GM18907 (cell line): ENCODE measurements around the gene MYD88.
A peak's percentile ranks its signal among the peaks of the same experiment; 100 is the strongest.
"Not testable (repeated sequence)": the region's sequence is repeated elsewhere in the genome, so short reads cannot be mapped to it uniquely, and the experiment has no call there.

Experiments
- ATAC-seq: cut with Tn5 transposase; IDR thresholded peaks from one replicate; pipeline ENCODE4 v1.9.1; 2021; ENCODE audit warnings: mild to moderate bottlenecking, moderate library complexity; ENCODE audit not compliant: unreplicated experiment

The MYD88 gene

DNA sequence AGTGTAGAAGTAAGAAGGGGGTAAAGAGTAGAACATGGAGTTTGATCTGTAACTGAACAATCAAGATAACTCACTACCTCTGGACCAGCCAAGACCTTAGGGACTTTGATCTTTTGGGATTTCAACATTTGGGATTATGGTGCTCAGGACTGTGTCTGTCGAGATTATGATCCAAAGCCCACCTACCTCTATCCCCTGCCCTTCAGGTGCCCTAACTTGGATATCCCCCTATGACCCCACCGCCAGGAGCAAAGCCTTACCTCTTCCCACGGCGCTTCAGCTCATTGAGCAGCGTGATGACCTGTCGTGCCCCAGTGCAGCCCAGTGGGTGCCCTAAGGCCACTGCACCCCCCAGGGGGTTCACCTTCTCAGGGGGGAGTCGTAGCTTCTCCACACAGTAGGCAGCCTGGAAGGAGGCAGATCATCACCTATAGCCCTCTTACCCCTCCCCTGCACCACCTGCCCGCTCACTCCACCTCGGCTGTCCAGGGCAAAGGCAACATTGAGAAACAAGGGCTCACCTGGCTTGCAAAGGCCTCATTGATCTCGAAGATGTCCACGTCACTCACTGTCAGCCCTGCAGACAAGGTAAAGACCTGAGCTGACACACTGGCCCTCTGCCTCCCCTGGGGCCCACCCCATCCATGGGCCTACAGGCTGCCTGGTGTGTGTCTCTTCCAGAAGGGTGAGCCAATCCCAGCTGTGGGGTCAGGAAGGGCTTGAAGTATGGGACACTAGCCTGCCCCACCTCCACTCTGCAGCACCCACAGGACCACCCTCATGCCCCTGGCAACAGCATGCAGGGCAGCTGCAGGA lies 12.9 kb upstream of the MYD88 start:
- no peak for ATAC-seq

DNA sequence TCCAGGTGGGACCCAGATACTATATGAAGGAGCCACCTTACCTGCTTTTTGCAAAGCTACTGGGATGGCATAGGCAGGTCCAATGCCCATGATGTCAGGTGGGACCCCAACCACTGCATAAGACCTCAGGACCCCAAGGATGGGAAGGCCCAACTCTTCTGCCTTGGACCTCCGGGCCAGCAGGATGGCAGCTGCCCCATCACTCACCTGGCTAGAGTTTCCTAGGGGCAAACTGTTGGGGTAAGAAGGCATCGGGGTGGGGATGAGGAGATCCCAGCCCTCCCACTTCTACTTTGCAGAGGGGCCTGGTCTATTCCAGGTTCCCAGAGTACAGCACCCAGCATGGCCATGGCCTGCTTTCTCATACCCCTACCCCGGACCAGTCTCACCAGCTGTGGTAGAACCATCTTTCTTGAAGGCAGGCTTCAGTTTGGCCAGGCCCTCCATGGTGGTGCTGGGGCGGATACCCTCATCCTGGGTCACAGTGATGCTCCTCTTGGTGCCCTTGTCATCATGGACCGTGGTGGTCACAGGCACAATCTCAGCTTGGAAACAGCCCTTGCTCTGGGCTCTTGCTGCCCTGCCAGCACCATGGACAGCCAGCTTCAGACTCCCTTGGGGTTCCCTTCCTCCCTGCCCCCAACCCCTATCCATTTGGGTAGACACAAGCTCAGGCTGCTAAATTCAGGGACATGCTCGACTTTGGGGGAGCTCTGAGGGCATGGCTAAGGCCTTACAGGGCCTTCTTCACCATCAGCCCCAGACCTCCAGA lies 12.2 kb upstream of the MYD88 start:
- ATAC-seq, result no peak

DNA sequence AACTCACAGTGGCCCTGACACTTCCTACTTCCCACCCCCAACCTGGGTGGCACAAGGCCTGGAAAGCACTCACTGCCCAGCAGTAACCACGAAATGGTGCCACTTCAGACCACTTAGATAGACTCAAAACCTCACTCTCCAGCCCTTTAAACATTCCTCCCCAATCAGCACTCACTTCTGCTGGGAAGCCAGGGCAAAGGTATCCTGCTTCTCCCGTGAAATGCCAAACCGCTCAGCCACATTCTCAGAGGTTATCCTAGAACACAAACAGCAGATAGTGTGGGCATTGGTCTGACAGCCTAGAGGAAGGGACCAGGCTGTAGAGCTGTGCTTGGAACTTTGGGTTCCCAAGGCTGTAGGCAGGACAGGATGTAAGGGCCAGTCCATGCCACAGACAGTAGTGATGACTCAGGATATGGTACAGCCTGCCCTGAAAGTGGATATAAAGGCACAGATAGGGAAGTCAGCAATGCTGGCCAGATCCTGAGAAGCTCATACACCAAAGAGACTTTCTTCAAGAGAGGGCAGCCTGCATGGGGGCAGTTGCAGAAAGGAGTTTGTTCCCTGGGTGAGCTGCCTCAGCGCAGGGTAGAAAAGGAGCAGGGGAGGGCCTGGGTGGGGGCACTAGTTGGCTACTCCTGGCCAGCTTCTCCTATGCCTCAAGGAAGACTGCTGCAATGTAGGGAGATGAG lies 10.7 kb upstream of the MYD88 start:
- ATAC-seq, result no peak

DNA sequence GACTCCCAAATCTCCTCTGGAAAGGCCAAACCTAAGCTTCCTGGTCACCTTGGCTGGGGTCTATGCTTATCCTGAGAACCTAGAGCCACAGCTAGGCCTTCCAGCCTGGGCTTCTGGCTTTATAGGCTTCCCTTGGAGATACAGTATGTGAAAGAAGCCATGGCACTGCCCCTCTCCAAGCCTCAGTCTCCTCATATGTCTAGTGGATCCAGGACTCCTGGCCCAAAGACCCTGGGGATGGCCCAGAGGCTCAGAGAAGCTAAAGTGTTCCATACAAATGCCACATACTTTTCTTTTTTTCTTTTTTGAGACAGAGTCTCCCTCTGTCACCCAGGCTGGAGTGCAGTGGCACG lies 10.2 kb upstream of the MYD88 start:
- no peak for ATAC-seq

DNA sequence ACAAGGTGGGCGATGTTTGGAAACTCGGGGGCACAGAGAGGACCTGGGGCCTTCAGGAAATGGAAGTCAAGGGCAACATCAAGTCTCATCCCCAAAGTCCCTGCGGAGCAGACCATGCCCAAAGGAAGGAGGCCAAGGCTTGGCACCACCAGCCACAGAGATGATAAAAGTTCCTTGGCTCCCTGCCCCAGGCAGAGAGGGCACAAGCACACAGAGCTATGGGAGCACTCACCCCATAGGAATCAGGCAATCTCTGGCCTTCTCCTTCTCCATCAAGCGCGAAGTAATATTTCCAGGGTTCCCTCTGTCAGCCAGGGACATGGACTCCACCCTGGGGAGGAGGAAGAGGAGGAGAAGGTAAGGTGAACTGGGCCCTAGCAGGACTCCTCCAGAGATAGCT lies 9.4 kb upstream of the MYD88 start:
- no peak for ATAC-seq

DNA sequence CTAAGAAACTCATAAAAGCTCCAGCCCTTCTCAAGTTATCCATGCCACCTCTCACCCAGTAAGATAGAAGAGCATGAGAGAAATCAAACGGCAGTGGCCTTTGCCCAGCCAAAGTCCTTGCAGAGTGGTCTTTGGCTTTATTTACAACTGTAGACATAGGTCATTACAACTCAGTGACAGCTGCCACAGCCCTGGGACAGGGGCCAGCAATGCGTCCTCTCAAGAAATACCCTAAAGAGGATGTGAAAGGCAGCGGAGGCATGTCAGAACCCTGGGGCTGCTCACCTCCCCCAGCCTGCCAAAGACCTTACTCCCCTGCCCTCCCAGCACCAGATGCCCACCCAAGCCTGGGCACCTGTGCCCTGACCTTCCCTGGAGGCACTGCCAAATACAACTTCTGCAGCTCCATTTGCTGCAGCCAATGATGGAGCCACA lies 7.8 kb upstream of the MYD88 start:
- ATAC-seq, result no peak

DNA sequence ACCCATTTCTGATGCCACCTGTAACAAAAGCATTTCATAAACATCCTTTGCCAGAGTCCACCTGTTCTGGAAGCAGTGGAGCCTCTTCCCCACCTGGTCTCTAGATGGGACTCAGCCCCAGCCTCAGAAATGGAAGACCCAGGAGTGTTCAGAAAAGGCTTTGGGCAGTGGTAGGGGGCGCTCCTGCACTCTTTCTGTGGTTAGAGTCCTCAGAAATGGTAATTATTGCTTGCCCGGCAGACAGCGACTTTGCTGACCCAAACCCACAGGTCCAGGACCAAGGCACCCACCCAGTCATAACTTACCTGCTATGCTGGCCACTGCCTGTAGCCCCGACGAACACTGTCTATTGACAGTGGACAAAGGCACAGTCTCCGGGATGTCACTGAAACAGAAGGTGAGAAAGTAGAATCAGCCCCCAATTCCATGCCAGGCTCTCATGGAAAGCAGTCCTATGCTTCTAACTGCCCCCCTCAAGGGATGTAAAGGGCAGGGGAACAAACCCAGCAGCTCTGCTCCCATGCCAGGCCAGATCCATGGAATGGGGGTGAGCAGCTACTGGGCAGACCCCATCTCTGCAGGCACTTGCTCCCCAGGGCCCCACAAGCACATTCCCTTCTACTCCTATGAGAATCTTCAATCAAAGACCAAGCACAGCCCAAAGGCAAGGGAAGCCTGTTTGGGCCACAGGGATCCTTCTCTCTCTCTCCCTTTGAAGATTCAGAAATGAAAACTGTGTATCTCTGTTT lies 6.7 kb upstream of the MYD88 start:
- no peak for ATAC-seq

DNA sequence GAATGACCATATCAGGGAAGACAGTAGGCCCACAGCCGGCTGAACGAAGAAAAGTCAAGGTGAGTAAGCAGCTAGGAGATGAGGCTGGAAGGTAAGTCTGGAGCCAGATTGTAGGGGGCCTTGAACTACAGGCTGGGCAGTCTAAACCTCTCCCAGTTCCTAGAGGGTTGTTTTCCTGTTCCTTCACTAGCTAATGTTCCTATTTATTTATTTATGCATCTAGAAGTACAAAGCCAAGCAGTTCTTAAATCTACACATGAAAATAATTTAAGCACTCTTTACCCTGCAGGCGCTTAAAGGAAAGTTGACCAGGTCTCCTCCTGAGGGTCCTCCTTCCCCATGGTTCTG lies 5.3 kb upstream of the MYD88 start:
- no peak for ATAC-seq

DNA sequence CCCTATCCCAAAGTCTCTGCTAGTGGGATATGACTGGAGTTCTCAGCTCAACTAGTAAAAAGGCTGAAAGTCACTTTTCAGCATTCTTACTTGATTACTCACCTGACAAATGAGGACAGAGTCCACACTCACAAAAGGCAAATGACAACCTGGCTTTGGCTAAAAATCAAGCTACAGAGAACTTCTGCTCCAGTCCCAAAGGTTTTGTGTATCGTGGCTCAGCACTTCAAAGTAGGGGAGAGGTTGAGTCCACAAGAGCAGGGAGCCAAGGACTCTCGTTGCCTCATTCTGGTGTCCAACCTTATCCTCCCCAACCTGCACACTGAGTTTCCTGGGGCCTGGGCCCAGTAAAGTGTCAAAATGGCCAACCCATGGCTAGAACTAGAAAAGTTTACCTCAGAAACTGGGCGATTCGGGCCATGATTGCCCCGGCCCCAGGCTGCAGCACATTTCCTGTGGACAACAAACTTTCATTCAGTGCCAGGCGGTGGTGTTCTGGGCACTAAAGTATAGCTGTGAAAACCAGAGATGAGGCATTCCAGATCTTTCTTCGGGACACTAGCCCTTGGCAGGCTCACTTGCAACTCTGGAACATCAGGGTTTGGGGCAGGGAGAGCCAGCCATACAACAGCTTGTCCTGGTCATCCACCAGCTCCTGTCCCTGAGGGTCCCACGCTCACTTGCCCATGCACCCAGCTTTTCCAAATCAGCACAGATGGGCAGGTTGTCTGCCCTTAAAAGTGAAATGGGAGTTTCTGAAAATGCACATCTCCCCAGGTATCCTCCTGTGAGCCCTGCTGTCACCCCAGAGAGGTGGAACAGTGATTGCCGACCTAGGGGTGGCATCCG lies 4.7 kb upstream of the MYD88 start:
- ATAC-seq, result no peak

DNA sequence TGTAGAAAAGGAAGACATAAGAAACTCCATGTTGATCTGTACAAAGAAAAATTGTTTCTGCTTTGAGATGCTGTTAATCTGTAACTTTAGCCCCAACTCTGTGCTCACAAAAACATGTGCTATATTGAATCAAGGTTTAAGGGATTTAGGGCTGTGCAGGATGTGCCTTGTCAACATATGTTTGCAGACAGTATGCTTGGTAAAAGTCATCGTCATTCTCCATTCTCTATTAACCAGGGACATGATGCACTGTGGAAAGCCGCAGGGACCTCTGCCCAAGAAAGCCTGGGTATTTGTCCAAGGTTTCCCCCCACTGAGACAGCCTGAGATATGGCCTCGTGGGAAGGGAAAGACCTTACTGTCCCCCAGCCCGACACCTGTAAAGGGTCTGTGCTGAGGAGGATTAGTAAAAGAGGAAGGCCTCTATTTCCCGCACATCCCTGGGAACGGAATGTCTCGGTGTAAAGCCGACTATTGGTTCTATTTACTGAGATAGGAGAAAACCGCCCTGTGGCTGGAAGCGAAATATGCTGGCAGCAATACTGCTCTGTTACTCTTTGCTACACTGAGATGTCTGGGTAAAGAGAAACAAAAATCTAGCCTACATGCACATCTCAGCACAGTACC lies 3.8 kb upstream of the MYD88 start:
- not testable (repeated sequence) for ATAC-seq

DNA sequence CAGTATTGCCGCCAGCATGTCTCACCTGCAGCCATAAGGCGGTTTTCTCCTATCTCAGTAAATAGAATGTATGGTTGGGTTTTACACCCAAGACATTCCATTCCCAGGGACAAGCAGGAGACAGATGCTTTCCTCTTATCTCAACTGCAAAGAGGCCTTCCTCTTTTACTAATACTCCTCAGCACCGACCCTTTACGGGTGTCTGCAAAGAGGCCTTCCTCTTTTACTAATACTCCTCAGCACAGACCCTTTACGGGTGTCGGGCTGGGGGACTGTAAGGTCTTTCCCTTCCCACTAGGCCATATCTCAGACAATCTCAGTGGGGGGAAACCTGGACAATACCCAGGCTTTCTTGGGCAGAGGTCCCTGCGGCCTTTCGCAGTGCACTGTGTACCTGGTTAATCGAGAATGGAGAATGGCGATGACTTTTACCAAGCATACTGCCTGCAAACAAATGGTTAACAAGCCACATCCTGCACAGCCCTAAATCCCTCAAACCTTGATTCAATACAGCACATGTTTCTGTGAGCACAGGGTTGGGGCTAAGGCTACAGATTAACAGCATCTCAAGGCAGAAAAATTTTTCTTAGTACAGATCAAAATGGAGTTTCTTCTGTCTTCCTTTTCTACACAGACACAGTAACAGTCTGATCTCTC lies 2.7 kb upstream of the MYD88 start:
- not testable (repeated sequence) for ATAC-seq

DNA sequence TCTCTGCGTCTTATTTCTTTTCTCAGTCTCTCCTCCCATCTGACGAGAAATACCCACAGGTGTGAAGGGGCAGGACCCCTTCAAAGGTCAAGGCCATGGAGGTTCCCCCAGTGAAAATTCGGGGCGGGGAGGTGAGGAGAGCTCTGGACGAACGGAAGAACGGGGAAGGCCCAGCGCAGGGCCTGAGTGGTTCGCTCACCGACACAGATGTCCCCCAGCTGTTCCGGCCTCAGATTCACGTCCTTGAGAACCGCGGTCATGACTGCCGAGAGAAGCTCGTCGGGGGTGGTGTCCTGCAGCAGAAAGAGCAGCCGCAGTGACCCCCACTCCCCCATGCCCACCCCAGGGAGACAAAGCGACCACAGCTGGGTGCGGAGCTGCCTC lies 2.1 kb upstream of the MYD88 start:
- ATAC-seq, result peak; percentile 13

DNA sequence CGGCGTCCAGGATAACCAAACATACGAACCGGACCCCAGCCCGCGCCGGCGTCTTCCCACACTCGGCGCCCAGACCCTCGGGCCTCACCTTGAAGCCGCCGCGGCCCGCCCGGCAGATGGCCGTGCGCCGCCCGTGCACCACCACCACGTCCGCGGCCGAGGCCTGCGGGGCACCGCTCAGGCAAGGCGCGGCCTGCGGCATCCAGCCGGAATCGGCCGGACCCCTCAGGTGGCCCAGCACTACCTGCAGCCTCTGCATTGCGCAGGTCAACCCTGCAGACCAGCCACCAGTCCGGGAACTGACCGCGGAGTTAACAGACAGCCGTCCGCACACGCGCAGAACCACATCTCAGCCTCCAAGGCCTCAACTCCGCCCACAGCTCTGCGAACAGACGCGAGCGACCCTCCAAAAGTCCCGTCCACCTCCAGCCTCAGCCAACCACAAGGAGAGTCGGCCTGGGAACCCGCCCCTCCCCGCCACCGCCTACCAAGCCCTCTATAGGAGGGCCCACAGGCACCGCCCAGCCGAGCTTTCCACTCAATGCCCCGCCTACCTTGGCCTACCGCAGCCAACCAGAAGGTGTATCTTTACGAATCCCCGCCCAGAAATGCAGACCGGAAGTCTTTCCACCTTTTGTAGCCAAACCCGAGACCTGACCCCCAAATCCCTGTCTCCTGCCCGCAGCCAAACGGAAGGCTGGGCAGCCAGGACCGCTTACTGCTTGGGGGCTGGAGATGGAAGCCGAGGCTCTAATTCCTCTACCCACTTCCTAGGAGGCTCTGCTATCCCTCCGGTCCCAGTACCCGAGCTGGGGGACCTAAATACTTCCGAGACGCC lies 1.5 kb upstream of the MYD88 start, which contains the start of gene ACAA1:
ACAA1 (minus strand) TSS at position 351 of the 838 bp plus-strand sequence; CDS start at position 259, 92 bp downstream.
- peak; percentile 91 for ATAC-seq

DNA sequence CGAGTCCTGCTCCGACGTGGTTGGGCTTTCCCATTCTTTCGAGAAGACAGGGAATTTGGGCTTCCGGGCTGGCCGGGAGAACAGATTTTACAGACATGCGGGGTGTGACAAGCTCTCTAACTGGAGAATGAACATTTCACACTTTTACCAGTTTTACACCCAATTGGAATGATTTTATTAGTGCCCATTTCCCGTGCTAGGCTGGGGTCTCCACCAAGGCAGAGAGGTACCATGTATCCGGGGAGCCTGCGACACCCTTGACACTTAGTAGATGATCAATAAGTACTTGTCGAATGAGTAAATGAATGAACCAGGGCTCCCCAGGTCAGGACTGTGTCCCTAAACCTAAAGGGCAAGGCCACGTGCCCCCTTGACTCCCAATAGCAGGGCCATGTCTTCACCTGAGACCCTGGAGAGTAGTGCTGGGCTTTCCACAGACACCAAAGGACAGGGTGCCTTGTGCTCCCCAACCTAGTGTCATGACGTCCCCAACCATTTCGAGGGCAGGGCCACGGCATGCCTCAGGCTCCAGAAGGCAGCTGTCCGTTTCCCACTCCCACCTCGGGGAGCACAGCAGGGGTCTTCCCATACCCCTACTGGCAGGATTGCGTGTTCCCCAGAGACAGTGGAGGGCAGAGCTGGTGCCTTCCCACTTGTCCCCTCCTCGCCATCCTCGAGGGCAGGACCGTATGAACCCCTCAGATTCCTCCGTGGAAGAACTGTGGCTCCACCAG lies 679 bp upstream of the MYD88 start:
- no peak for ATAC-seq

DNA sequence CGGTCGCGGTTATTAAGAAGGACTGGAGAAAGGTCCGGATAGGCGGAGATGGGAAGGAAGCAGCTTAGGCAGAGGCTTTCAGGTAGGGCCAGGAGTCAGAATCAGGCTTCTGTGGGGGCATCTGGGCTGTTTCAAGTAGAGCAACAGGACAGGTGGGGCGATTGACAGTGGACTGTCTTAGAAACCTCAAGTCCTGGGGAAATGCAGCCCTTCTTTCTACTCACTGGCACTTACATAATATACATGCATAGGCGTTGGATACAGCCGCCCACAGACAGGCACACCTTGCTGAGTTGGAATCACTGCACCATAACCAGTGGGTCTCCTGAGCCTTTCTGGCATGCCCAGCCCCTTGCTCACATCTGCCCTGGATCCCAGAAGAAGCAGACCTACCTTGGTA lies 730 bp downstream of the MYD88 start:
- no peak for ATAC-seq

DNA sequence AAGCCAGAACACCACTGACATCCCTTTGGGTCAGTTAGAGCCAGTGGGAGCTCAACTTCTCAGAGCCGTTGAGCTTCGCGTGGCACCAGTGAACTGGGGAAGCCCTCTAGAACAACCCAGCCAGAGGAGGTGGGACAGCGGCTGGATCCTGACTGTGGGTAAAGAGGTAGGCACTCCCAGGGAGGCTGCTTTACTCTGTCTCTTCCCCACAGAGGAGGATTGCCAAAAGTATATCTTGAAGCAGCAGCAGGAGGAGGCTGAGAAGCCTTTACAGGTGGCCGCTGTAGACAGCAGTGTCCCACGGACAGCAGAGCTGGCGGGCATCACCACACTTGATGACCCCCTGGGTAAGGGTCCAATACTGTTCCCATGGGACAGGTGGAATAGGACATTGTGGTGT lies 1.2 kb downstream of the MYD88 start:
- ATAC-seq, result no peak

DNA sequence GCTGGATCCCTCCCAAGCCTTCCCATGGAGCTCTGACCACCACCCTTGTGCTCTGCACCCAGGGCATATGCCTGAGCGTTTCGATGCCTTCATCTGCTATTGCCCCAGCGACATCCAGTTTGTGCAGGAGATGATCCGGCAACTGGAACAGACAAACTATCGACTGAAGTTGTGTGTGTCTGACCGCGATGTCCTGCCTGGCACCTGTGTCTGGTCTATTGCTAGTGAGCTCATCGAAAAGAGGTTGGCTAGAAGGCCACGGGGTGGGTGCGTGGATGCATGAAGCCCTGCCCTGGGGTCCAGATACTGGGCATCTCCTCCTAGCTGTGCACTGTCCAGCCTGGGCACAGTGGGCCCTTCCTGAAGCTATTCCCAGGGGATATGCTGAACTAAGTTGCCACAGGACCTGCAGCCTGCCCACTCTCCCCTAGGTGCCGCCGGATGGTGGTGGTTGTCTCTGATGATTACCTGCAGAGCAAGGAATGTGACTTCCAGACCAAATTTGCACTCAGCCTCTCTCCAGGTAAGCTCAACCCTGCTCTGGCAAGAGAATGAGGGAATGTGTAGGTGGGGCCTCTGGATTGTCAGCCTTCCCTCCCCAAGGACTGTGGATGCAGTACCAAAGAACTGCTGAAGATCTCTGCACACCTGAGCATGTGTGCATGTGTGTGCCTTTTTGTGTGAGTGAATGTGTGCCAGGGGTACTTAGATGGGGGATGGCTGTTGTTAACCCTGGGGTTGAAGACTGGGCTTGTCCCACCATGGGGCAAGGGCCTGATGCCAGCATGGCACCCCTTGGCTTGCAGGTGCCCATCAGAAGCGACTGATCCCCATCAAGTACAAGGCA lies 2.1 kb downstream of the MYD88 start:
- ATAC-seq, result no peak
